ENCODE data around the gene ALDH4A1.
"Not testable (repeated sequence)": the region's sequence is repeated elsewhere in the genome, so short reads cannot be mapped to it uniquely, and the experiment has no call there.

ALDH4A1 gene

GRCh38 chr1:18875107-18875795 is 27.1 kb downstream of the ALDH4A1 start:
- peak; percentile 96 for DNase-seq

- DNase-seq, result no peak
Observed at GRCh38 chr1:18874600-18874999, 27.8 kb downstream of the ALDH4A1 start.

- DNase-seq, result no peak
Observed at GRCh38 chr1:18874036-18874435, 28.3 kb downstream of the ALDH4A1 start.

- DNase-seq, result no peak
Observed at GRCh38 chr1:18872071-18872611, 30.2 kb downstream of the ALDH4A1 start.

- DNase-seq, result no peak
Observed at GRCh38 chr1:18871401-18872070, 30.8 kb downstream of the ALDH4A1 start.

GRCh38 chr1:18870957-18871356 is 31.4 kb downstream of the ALDH4A1 start:
- DNase-seq, result no peak

GRCh38 chr1:18870595-18870865 is 31.8 kb downstream of the ALDH4A1 start:
- DNase-seq, result not testable (repeated sequence)

GRCh38 chr1:18869847-18870594 is 32.3 kb downstream of the ALDH4A1 start:
- DNase-seq, result no peak

- DNase-seq, result no peak
Observed at GRCh38 chr1:18868801-18869424, 33.4 kb downstream of the ALDH4A1 start.

- DNase-seq, result no peak
Observed at GRCh38 chr1:18868354-18868753, 34.0 kb downstream of the ALDH4A1 start.

GRCh38 chr1:18866846-18867245 is 35.5 kb downstream of the ALDH4A1 start:
- no peak for DNase-seq

GRCh38 chr1:18866314-18866713 is 36.0 kb downstream of the ALDH4A1 start:
- DNase-seq, result no peak

- DNase-seq, result no peak
Observed at GRCh38 chr1:18865176-18865575, 37.2 kb downstream of the ALDH4A1 start.

GRCh38 chr1:18861590-18861989 is 40.8 kb downstream of the ALDH4A1 start:
- no peak for DNase-seq

GRCh38 chr1:18861082-18861481 is 41.3 kb downstream of the ALDH4A1 start:
- DNase-seq, result no peak

GRCh38 chr1:18859560-18859959 is 42.8 kb downstream of the ALDH4A1 start, which contains the start of gene TAS1R2:
Gene TAS1R2, minus strand, starts transcription at chr1:18859660. Its CDS starts 0 bp downstream, at chr1:18859660.
- DNase-seq, result no peak

- no peak for DNase-seq
Observed at GRCh38 chr1:18858070-18858688, 44.2 kb downstream of the ALDH4A1 start.

- no peak for DNase-seq
Observed at GRCh38 chr1:18856435-18856834, 45.9 kb downstream of the ALDH4A1 start.

- DNase-seq, result no peak
Observed at GRCh38 chr1:18855573-18855972, 46.8 kb downstream of the ALDH4A1 start.

GRCh38 chr1:18854331-18855025 is 47.9 kb downstream of the ALDH4A1 start:
- DNase-seq, result no peak

- DNase-seq, result no peak
Observed at GRCh38 chr1:18852501-18852900, 49.9 kb downstream of the ALDH4A1 start.

- DNase-seq, result no peak
Observed at GRCh38 chr1:18849261-18849711, 53.1 kb downstream of the ALDH4A1 start.

Measured in islet precursor cell (in vitro differentiated cells).